Cardiac atrium fibroblast (primary cell): Measurements from ENCODE around the gene ZNF337. TPM values are rescaled to one million over a fixed set of nuclear protein-coding genes. Genes with fewer than 3 reads are reported as not detected.

Source experiments
- total RNA-seq: library from RNA; depleted of rRNA; stranded (reverse); fragments of >200 nt; gene quantifications from 2 replicates; pipeline ENCODE4 v1.2.3, GENCODE V29; 2015

The ZNF337 gene
- total RNA-seq, result 7.9 and 9.2 TPM in 2 replicates

GRCh38 chr20:25696371-25697131, at the start of gene ZNF337:
Gene ZNF337 (minus strand): TSS chr20:25696853. CDS start chr20:25686417, 10,436 bp downstream.

Other genes with a start within 250 kb of the ZNF337 start
- gene NINL, start 111.3 kb downstream of the ZNF337 start, total RNA-seq, result 3.2 and 7.8 TPM in 2 replicates
- 4.5 and 6.3 TPM in 2 replicates for gene NANP, start 72.8 kb downstream of the ZNF337 start, total RNA-seq